ENCODE measurements around the gene SVEP1. TPM values are rescaled to one million over a fixed set of nuclear protein-coding genes. Genes with fewer than 3 reads are reported as not detected.

SVEP1 gene
- total RNA-seq, 4 donors from 2014 or later = 37.2 to 70.4 (median 58.4) TPM

DNA sequence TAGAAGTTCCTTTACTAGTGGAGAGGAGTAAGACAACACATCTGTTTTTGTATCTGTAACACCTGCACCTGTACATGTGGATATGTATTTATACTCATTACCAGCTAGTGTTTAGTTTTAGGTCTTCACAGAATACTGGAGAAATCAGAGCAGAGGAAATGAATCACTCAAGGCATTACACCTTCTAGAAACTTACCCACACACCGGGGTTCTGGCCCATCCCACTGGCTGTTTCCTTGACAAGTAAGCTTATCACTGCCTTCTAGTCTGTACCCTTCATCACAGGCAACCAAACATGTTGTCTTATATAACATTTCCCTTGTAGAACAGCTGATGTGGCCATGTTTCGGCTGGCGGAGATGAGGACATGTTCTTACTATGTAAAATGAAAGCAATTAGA, 76.7 kb downstream of the SVEP1 start:
- TF ChIP-seq EP300 (IDR thresholded peaks at IDR 0.05) = no peak
- WGBS, 2 donors (ENCODE audit: low coverage in 1 of 2) = 71 to 85% methylated on average over 1 to 3 of the region's 3 CpGs

DNA sequence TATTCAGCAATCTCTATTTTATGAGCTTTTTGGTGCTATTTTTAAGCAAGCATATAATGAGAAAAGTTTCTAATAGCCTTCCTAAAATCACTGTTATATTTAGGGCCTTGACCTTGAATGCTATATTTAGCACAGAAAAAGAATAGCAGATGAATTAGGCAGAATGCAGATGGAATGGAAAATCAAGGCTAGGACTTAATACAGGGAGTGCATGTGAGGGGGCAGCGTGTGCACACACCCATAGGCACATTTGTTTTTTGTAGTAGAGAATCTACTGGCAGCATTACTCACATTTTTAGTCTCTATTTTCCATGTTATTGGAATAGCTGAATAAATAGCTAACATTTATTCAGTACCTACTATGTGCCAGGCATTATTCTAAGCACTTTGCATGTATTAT, 79.9 kb downstream of the SVEP1 start:
- H3K4me3 ChIP-seq = no peak overlapping the region
- no peaks in the 10 kb centered on the region for H3K4me1 ChIP-seq
- H3K36me3 ChIP-seq = peaks cover 0 to 19% of the 10 kb centered on the region in 2 donors
- H3K27me3 ChIP-seq = no peaks in the 10 kb centered on the region
- H3K9me3 ChIP-seq = no peaks in the 10 kb centered on the region
- TF ChIP-seq POLR2AphosphoS5 (IDR thresholded peaks at IDR 0.05) = no peak
- no peak for ATAC-seq
- 53 to 71% methylated on average over 1 of the region's 1 CpG for WGBS, 2 donors (ENCODE audit: low coverage in 1 of 2)
- no peak overlapping the region for H3K27ac ChIP-seq

More for the DNA sequence above, 76.7 kb downstream of the SVEP1 start:
- Histone ChIP-seq H3K4me3 (no peak overlapping the region), H3K9me3 (no peaks in the 10 kb centered on the region), H3K4me1 (no peaks in the 10 kb centered on the region), H3K27ac (no peak overlapping the region), H3K27me3 (no peaks in the 10 kb centered on the region), H3K36me3 (peaks cover 0 to 9% of the 10 kb centered on the region in 2 donors)
- no peak for ATAC-seq

DNA sequence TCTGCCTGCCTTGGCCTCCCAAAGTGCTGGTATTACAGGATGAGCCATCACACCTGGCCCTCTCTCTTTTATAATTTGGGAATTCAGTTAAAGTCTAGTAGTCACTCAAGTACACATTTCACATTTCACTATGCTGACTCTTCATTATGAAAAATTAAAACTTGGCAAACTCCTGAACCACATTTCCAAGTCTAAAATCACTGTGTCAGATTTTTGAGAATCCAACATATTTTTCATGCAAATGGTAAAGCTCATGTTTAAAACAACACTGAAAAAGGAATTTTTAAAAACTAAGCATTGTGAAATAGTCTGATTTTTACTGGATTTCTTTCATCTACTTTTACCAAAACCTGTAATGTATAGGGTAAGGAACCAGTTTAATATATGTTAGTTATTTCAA, 92.3 kb downstream of the SVEP1 start:
- TF ChIP-seq, protein P1, sequence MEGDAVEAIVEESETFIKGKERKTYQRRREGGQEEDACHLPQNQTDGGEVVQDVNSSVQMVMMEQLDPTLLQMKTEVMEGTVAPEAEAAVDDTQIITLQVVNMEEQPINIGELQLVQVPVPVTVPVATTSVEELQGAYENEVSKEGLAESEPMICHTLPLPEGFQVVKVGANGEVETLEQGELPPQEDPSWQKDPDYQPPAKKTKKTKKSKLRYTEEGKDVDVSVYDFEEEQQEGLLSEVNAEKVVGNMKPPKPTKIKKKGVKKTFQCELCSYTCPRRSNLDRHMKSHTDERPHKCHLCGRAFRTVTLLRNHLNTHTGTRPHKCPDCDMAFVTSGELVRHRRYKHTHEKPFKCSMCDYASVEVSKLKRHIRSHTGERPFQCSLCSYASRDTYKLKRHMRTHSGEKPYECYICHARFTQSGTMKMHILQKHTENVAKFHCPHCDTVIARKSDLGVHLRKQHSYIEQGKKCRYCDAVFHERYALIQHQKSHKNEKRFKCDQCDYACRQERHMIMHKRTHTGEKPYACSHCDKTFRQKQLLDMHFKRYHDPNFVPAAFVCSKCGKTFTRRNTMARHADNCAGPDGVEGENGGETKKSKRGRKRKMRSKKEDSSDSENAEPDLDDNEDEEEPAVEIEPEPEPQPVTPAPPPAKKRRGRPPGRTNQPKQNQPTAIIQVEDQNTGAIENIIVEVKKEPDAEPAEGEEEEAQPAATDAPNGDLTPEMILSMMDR (IDR thresholded peaks at IDR 0.05) = no peak
- TF ChIP-seq POLR2A (IDR thresholded peaks at IDR 0.05) (no peak), POLR2AphosphoS5 (IDR thresholded peaks at IDR 0.05) (no peak), EP300 (IDR thresholded peaks at IDR 0.05) (no peak)
- H3K4me3 ChIP-seq = no peak overlapping the region
- H3K27ac ChIP-seq = no peak overlapping the region
- H3K36me3 ChIP-seq = peaks cover 0 to 10% of the 10 kb centered on the region in 2 donors
- no peaks in the 10 kb centered on the region for H3K4me1 ChIP-seq
- H3K27me3 ChIP-seq = no peaks in the 10 kb centered on the region
- ATAC-seq = no peak
- no peaks in the 10 kb centered on the region for H3K9me3 ChIP-seq

DNA sequence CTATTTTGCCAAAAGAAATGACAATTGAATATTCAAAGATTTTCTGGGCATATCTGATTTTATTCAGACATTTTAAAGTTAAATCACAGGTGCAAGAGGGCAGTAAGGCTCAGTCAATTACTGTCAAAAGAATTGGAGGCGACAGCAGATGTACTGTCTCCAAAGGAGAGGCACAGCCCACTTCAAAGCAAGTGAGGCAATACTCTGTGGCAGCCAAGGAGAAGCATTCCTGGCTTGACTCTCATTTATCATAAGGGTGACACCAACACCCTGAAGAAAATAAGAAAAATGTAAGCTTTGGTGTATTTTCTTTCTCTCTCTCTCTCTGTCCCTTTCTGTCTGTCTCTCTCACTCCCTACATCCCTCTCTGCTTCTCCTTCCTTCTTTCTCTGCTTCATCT, 93.3 kb downstream of the SVEP1 start:
- Histone ChIP-seq H3K4me3 (no peak overlapping the region), H3K27ac (no peak overlapping the region), H3K9me3 (no peaks in the 10 kb centered on the region), H3K36me3 (peaks cover 0 to 10% of the 10 kb centered on the region in 2 donors), H3K27me3 (no peaks in the 10 kb centered on the region), H3K4me1 (no peaks in the 10 kb centered on the region)
- ATAC-seq = peak; percentile 89
- 36 to 50% methylated on average over 1 of the region's 1 CpG for WGBS, 2 donors (ENCODE audit: low coverage in 1 of 2)
- TF ChIP-seq, protein P1 (IDR thresholded peaks at IDR 0.05) = no peak
- peak; percentile 44 for TF ChIP-seq POLR2AphosphoS5 (IDR thresholded peaks at IDR 0.05)

DNA sequence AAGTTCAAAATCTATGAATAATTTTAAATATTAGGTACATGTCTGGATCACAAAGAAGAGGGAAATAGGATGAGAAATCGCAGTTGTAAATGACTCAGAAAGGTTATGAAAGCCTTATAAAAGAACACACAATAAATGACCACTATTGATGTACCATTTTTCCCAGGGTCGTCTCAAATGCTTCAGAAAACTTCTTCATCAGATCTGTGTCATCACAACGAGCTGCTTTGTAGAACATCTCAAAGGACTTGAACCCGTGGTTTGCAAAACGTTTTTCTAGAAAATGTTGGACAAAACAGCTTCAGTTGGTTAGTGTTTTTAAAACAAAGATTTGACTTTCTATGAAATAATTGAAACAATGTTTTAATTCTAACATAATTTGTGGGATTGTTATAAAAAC, 100.1 kb downstream of the SVEP1 start:
- Histone ChIP-seq H3K27ac (no peak overlapping the region), H3K4me3 (no peak overlapping the region), H3K9me3 (no peaks in the 10 kb centered on the region), H3K36me3 (no peaks in the 10 kb centered on the region), H3K4me1 (no peaks in the 10 kb centered on the region), H3K27me3 (no peaks in the 10 kb centered on the region)
- ATAC-seq = no peak
- 63% methylated on average over 5 of the region's 5 CpGs for WGBS, 2 donors (ENCODE audit: low coverage in 1 of 2)
- TF ChIP-seq, protein P1 (IDR thresholded peaks at IDR 0.05) = no peak
- TF ChIP-seq POLR2AphosphoS5 (IDR thresholded peaks at IDR 0.05) (no peak), POLR2A (IDR thresholded peaks at IDR 0.05) (no peak), EP300 (IDR thresholded peaks at IDR 0.05) (no peak)

DNA sequence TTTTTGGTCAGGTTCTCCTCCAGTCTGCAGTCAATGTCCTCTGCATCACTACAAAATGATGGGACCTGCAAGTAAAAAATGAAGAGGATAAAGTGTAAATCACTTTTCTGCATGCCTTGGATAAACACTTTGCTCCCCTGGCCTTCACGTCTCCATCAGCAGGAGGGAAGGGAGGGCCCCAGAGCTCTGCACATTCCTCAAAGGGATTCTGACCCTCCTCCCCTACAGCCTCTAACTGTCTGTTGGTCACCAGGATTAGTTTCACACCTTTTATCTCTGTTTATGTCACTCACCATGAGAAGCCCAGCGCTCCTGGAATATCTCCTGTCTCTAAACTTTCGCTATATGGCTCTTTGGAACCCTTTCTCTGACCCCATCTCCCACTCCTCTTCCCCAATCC, 103.3 kb downstream of the SVEP1 start:
- Histone ChIP-seq H3K27ac (no peak overlapping the region), H3K4me1 (no peaks in the 10 kb centered on the region), H3K9me3 (no peaks in the 10 kb centered on the region), H3K4me3 (no peak overlapping the region), H3K27me3 (no peaks in the 10 kb centered on the region), H3K36me3 (no peaks in the 10 kb centered on the region)
- TF ChIP-seq, protein P1 (IDR thresholded peaks at IDR 0.05) = no peak
- no peak for TF ChIP-seq POLR2AphosphoS5 (IDR thresholded peaks at IDR 0.05)
- TF ChIP-seq POLR2A (IDR thresholded peaks at IDR 0.05) = no peak
- WGBS, 2 donors (ENCODE audit: low coverage in 1 of 2) = 36 to 81% methylated on average over 3 of the region's 3 CpGs
- ATAC-seq = no peak

Data from gastroesophageal sphincter (tissue), 4 donors.